Measurements from ENCODE around the gene RDX. TPM values are rescaled to one million over a fixed set of nuclear protein-coding genes. Genes with fewer than 3 reads are reported as not detected.
A peak's percentile ranks its signal among the peaks of the same experiment; 100 is the strongest.

The RDX gene
- total RNA-seq, 1 donor from 2014 or later = 77.7 TPM

GRCh38 chr11:110174645-110175310 is 121.6 kb downstream of the RDX start:
- peak; percentile 9 for ATAC-seq

GRCh38 chr11:110173811-110174644 is 122.4 kb downstream of the RDX start:
- DNase-seq (ENCODE audit: low spot score) = peak; percentile 68
- peak; percentile 95 for ATAC-seq

More at GRCh38 chr11:110174645-110175310, 121.6 kb downstream of the RDX start:
- no peak for DNase-seq (ENCODE audit: low spot score)

- no peak for DNase-seq (ENCODE audit: low spot score)
- ATAC-seq = no peak
Measured at GRCh38 chr11:110172468-110173065, 123.8 kb downstream of the RDX start.

- DNase-seq (ENCODE audit: low spot score) (no peak), ATAC-seq (no peak)
Measured at GRCh38 chr11:110169738-110170137, 126.7 kb downstream of the RDX start.

- DNase-seq (ENCODE audit: low spot score) = no peak
- peak; percentile 61 for ATAC-seq
Measured at GRCh38 chr11:110168033-110168803, 128.2 kb downstream of the RDX start.

GRCh38 chr11:110165039-110165925 is 131.1 kb downstream of the RDX start:
- DNase-seq (ENCODE audit: low spot score) = no peak
- ATAC-seq = no peak

GRCh38 chr11:110162216-110162615 is 134.2 kb downstream of the RDX start:
- DNase-seq (ENCODE audit: low spot score) = no peak
- no peak for ATAC-seq

GRCh38 chr11:110161061-110161460 is 135.4 kb downstream of the RDX start:
- DNase-seq (ENCODE audit: low spot score) = no peak
- no peak for ATAC-seq

GRCh38 chr11:110160437-110160836 is 136.0 kb downstream of the RDX start:
- no peak for ATAC-seq
- no peak for DNase-seq (ENCODE audit: low spot score)

- DNase-seq (ENCODE audit: low spot score) (no peak), ATAC-seq (no peak)
Measured at GRCh38 chr11:110160016-110160415, 136.4 kb downstream of the RDX start.

- DNase-seq (ENCODE audit: low spot score) (no peak), ATAC-seq (no peak)
Measured at GRCh38 chr11:110159476-110159875, 136.9 kb downstream of the RDX start.

GRCh38 chr11:110158317-110159200 is 137.9 kb downstream of the RDX start:
- no peak for DNase-seq (ENCODE audit: low spot score)
- no peak for ATAC-seq

GRCh38 chr11:110156503-110156902 is 139.9 kb downstream of the RDX start:
- DNase-seq (ENCODE audit: low spot score) (no peak), ATAC-seq (no peak)

GRCh38 chr11:110153474-110153873 is 142.9 kb downstream of the RDX start:
- ATAC-seq (peak; percentile 51), DNase-seq (ENCODE audit: low spot score) (no peak)

- DNase-seq (ENCODE audit: low spot score) = no peak
Measured at GRCh38 chr11:110152199-110152598, 144.2 kb downstream of the RDX start.

GRCh38 chr11:110148775-110149744 is 147.4 kb downstream of the RDX start:
- peak; percentile 36 for ATAC-seq

More at GRCh38 chr11:110152199-110152598, 144.2 kb downstream of the RDX start:
- no peak for ATAC-seq

GRCh38 chr11:110147962-110148709 is 148.3 kb downstream of the RDX start:
- ATAC-seq (no peak), DNase-seq (ENCODE audit: low spot score) (no peak)

More at GRCh38 chr11:110148775-110149744, 147.4 kb downstream of the RDX start:
- no peak for DNase-seq (ENCODE audit: low spot score)
